A549 treated with CpdA at 1 μM for 4 hours (cell line): Measurements from ENCODE around the gene AKAP1. TPM values are rescaled to one million over a fixed set of nuclear protein-coding genes. Genes with fewer than 3 reads are reported as not detected.

Source experiments
- total RNA-seq: library from RNA; stranded (reverse); fragments of 200-300 nt; extraction: Qiagen RNA extraction; gene quantifications from 5 replicates; pipeline ENCODE4 v1.2.3, GENCODE V29; 2022; ENCODE audit warnings: low read depth

Gene AKAP1
- total RNA-seq: 51.7 to 59.7 TPM (median 55.0 TPM) in 5 replicates

DNA sequence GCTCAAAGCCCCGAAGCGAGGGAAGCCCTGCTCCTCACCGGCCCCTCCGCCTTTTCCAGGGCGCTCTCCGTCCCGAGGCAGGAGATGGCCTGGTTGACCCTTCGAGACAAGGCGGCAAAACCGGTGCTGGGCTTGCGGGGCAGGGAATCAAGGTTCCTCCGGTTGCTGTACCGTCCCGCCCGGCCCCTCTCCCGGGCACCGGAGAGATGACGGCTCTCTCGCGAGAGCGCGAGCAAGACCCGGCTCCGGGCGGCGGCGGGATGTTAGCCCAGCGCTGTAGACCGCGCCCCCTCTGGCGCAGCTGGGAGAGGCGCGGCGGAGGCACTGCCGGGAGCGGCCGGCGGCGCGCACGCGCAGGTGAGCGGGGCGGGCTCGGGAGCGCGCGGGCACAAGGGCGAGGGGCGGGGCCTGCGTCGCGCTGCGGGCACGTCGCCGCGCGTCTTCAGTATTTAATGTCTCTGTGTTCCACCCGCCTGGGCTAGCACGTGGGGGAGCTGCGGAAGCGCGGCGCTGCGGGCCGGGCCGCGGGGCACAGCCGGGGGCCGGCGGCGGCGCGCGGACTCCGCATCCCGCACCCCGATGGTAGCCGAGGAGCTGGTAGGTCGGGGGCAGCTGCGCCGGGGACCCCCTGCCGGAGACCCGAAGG is at the start of gene AKAP1:
TSS of gene AKAP1 (plus strand) at position 445 of the 646 bp plus-strand sequence. CDS start 20,219 bp downstream, outside the sequence.

Other genes starting within 250 kb of the AKAP1 start
- 59.7 to 77.3 TPM (median 65.5 TPM) in 5 replicates for gene TRIM25, start 171.2 kb upstream of the AKAP1 start, total RNA-seq
- gene COIL, start 124.2 kb upstream of the AKAP1 start, total RNA-seq: 17.5 to 22.7 TPM (median 17.8 TPM) in 5 replicates
- 40.1 to 48.3 TPM (median 43.0 TPM) in 5 replicates for gene SCPEP1, start 107.1 kb upstream of the AKAP1 start, total RNA-seq
- 39.2 to 46.9 TPM (median 43.2 TPM) in 5 replicates for gene MSI2, start 171.3 kb downstream of the AKAP1 start, total RNA-seq